ENCODE measurements around the gene FRMD4B. TPM values are rescaled to one million over a fixed set of nuclear protein-coding genes. Genes with fewer than 3 reads are reported as not detected.

The FRMD4B gene
- total and polyA plus RNA-seq, 7 donors, result 8.2 to 21.5 (median 13.2) TPM

DNA sequence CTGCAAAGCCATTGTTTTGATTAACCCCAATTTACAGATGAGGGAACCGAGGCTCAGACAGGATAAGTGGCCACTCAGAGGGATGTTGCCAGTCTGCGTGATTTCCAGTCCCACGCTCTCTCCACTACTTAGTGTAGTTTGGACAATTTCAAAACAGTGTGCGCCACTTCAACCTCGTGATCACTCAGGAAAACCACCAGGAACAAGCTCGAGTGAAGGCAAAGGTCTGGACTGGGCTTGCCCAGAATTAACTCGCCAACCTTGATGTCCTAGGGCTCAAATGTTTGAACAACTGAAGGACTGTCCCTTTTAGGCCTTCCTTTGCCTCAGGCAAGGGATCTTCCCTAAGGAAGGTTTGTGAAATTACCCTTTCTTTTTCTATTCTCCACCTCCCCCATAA lies 139.3 kb downstream of the FRMD4B start:
- intact Hi-C loops (cut with DNase I), result no loop called here
- Histone ChIP-seq H3K4me1 (peaks cover 0 to 5% (median 0%) of the 10 kb centered on the region in 4 donors), H3K27me3 (no peaks in the 10 kb centered on the region), H3K36me3 (no peaks in the 10 kb centered on the region), H3K4me3 (no peak overlapping the region), H3K9me3 (no peaks in the 10 kb centered on the region), H3K27ac (no peak overlapping the region)
- TF ChIP-seq POLR2A (IDR thresholded peaks at IDR 0.05), result no peak
- TF ChIP-seq POLR2AphosphoS5 (IDR thresholded peaks at IDR 0.05), result no peak
- TF ChIP-seq EP300 (IDR thresholded peaks at IDR 0.05), result no peak
- TF ChIP-seq, protein P1, sequence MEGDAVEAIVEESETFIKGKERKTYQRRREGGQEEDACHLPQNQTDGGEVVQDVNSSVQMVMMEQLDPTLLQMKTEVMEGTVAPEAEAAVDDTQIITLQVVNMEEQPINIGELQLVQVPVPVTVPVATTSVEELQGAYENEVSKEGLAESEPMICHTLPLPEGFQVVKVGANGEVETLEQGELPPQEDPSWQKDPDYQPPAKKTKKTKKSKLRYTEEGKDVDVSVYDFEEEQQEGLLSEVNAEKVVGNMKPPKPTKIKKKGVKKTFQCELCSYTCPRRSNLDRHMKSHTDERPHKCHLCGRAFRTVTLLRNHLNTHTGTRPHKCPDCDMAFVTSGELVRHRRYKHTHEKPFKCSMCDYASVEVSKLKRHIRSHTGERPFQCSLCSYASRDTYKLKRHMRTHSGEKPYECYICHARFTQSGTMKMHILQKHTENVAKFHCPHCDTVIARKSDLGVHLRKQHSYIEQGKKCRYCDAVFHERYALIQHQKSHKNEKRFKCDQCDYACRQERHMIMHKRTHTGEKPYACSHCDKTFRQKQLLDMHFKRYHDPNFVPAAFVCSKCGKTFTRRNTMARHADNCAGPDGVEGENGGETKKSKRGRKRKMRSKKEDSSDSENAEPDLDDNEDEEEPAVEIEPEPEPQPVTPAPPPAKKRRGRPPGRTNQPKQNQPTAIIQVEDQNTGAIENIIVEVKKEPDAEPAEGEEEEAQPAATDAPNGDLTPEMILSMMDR (IDR thresholded peaks at IDR 0.05), result no peak
- WGBS, 2 donors, result 91 to 93% methylated on average over 7 of the region's 7 CpGs
- no peak for DNase-seq

DNA sequence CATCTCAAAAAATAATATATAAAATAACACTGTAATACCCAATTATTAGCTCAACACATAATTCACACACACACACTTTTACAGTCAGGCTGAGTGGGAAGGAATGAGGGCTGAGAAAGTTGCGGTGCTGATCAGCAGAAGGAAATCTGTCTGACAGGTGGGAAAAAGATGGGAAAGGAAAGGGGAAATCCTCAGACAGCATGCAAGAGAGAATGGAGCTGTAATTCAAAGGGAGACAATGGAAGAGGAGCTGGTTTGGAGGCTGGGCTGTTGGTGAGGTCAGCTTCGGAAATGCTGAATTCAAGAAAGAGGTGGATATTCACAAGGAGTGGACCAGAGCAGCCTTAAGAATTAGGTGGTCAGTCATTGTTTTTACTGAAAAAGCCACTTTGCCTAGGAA lies 141.8 kb downstream of the FRMD4B start:
- no peak for DNase-seq
- Histone ChIP-seq H3K27ac (no peak overlapping the region), H3K36me3 (no peaks in the 10 kb centered on the region), H3K9me3 (no peaks in the 10 kb centered on the region), H3K4me3 (no peak overlapping the region), H3K27me3 (no peaks in the 10 kb centered on the region), H3K4me1 (no peaks in the 10 kb centered on the region)
- no peak for TF ChIP-seq POLR2AphosphoS5 (IDR thresholded peaks at IDR 0.05)
- no peak for TF ChIP-seq POLR2A (IDR thresholded peaks at IDR 0.05)
- TF ChIP-seq, protein P1 (IDR thresholded peaks at IDR 0.05), result no peak
- TF ChIP-seq EP300 (IDR thresholded peaks at IDR 0.05), result no peak
- WGBS, 2 donors, result 97% methylated on average over 2 of the region's 2 CpGs
- intact Hi-C loops (cut with DNase I), result no loop called here

DNA sequence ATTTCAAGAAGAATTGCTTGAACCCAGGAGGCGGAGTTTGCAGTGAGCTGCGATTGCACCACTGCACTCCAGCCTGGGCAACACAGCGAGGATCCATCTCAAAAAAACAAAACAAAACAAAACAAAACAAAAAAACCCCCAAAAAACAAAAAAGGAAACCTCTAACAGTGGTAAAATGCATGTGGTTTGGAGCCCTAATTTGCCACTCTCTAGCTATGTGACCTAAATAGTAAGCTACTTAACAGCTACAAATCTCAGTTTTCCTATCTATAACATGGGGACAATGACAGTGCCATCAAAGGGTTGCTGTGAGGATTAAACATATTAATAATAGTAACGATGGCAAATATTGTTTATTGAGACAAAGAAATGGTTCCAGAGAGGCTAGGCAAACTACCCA lies 144.1 kb downstream of the FRMD4B start:
- Histone ChIP-seq H3K27ac (no peak overlapping the region), H3K36me3 (no peaks in the 10 kb centered on the region), H3K27me3 (no peaks in the 10 kb centered on the region), H3K4me3 (no peak overlapping the region), H3K4me1 (no peaks in the 10 kb centered on the region), H3K9me3 (no peaks in the 10 kb centered on the region)
- TF ChIP-seq, protein P1 (IDR thresholded peaks at IDR 0.05), result no peak
- TF ChIP-seq POLR2A (IDR thresholded peaks at IDR 0.05) (no peak), POLR2AphosphoS5 (IDR thresholded peaks at IDR 0.05) (no peak), EP300 (IDR thresholded peaks at IDR 0.05) (no peak)
- WGBS, 2 donors, result 94 to 97% methylated on average over 4 of the region's 4 CpGs
- intact Hi-C loops (cut with DNase I), result no loop called here
- DNase-seq, result no peak

DNA sequence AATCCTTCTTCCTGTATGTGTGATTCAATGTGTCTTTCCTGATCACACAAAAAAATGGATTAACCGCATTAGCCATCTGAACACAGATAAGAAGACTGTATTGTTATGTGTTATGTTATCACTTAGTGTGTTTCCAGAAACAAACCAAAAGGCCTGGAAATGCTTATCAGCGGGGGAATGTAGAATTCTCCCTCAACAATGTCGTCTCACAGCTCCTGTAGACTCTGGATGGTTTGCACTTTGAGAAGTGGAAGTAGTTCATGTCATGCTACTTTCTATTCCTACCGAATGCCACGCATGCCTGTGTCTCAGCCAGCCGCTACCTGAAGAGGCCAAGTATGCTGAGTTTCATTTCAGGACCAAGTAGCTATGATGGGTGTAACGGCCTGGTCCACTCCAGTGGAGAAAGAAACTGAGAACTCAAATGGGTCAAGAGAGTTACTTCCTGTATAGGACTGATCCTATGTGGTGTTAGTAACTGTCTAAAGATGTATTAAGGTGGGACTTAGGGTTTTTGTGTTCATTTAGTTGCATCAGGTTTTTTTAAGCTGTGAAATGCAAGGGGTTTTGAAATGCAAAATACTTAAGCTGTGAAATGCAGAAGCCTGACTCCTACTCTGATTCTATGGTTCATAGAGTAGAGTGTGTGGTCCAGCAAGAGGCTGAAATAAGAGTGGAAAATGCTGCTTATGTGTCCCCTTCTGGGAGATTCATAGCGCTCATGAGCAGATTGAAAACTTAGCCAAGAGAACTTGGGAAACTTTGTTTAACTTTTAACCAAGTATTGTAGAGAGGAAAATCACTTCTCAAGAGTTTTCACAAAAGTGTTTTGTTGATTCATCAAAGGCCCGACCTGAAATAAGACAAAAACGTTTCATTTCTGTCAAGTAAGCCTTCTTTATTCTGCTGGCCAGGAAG lies 145.0 kb downstream of the FRMD4B start:
- WGBS, 2 donors, result 81 to 82% methylated on average over 10 of the region's 10 CpGs

More for the DNA sequence above, 145.0 kb downstream of the FRMD4B start:
- TF ChIP-seq POLR2AphosphoS5 (IDR thresholded peaks at IDR 0.05), result no peak
- TF ChIP-seq EP300 (IDR thresholded peaks at IDR 0.05), result no peak
- TF ChIP-seq, protein P1 (IDR thresholded peaks at IDR 0.05), result no peak
- no peak for TF ChIP-seq POLR2A (IDR thresholded peaks at IDR 0.05)
- no peak for DNase-seq
- Histone ChIP-seq H3K27ac (no peak overlapping the region), H3K9me3 (no peaks in the 10 kb centered on the region), H3K36me3 (no peaks in the 10 kb centered on the region), H3K27me3 (no peaks in the 10 kb centered on the region), H3K4me3 (no peak overlapping the region), H3K4me1 (no peaks in the 10 kb centered on the region)
- intact Hi-C loops (cut with DNase I), result no loop called here
